Activated CD4-positive, CD25-positive, alpha-beta regulatory T cell treated with anti-CD3 and anti-CD28 coated beads, Interleukin-2, amount 50 U/mL, for 72 hours (primary cell): ENCODE results near the gene TOR1A.
"Not testable (repeated sequence)": the region's sequence is repeated elsewhere in the genome, so short reads cannot be mapped to it uniquely, and the experiment has no call there.

Source experiments
- DNase-seq: peaks from one replicate; pipeline ENCODE4 v3.0.0; 2021

Gene TOR1A

GRCh38 chr9:129816501-129817435, 7.2 kb downstream of the TOR1A start:
- no peak for DNase-seq

GRCh38 chr9:129815278-129815677, 8.7 kb downstream of the TOR1A start:
- no peak for DNase-seq

GRCh38 chr9:129814432-129815223, 9.3 kb downstream of the TOR1A start:
- no peak for DNase-seq

- no peak for DNase-seq
Observed at GRCh38 chr9:129813661-129814060, 10.3 kb downstream of the TOR1A start.

GRCh38 chr9:129812385-129812784, 11.6 kb downstream of the TOR1A start:
- DNase-seq, result no peak

- DNase-seq, result no peak
Observed at GRCh38 chr9:129811967-129812363, 12.0 kb downstream of the TOR1A start.

- no peak for DNase-seq
Observed at GRCh38 chr9:129810788-129811187, 13.1 kb downstream of the TOR1A start.

GRCh38 chr9:129810116-129810515, 13.8 kb downstream of the TOR1A start:
- no peak for DNase-seq

- DNase-seq, result no peak
Observed at GRCh38 chr9:129809346-129809745, 14.6 kb downstream of the TOR1A start.

- DNase-seq, result no peak
Observed at GRCh38 chr9:129806061-129806460, 17.9 kb downstream of the TOR1A start.

GRCh38 chr9:129803676-129804060, 20.3 kb downstream of the TOR1A start:
- no peak for DNase-seq

- DNase-seq, result peak; percentile 94
Observed at GRCh38 chr9:129802833-129803675, 20.9 kb downstream of the TOR1A start, which contains the start of gene TOR1B. Gene TOR1B (plus strand): TSS chr9:129803184. CDS start chr9:129803213, 29 bp downstream.

- DNase-seq, result no peak
Observed at GRCh38 chr9:129801504-129801903, 22.4 kb downstream of the TOR1A start.

- DNase-seq, result no peak
Observed at GRCh38 chr9:129798973-129799372, 25.0 kb downstream of the TOR1A start.

- DNase-seq, result not testable (repeated sequence)
Observed at GRCh38 chr9:129796029-129796428, 27.9 kb downstream of the TOR1A start.

GRCh38 chr9:129794549-129794948, 29.4 kb downstream of the TOR1A start:
- DNase-seq, result no peak

GRCh38 chr9:129786481-129786880, 37.5 kb downstream of the TOR1A start:
- DNase-seq, result no peak

- no peak for DNase-seq
Observed at GRCh38 chr9:129785866-129786265, 38.1 kb downstream of the TOR1A start.

- DNase-seq, result not testable (repeated sequence)
Observed at GRCh38 chr9:129784970-129785369, 39.0 kb downstream of the TOR1A start.

- peak; percentile 75 for DNase-seq
Observed at GRCh38 chr9:129783516-129784361, 40.2 kb downstream of the TOR1A start.

GRCh38 chr9:129781981-129782380, 42.0 kb downstream of the TOR1A start:
- no peak for DNase-seq

- DNase-seq, result no peak
Observed at GRCh38 chr9:129781131-129781530, 42.8 kb downstream of the TOR1A start.
